Endothelial cell of umbilical vein (primary cell): Measurements from ENCODE around the gene SDSL. TPM values are rescaled to one million over a fixed set of nuclear protein-coding genes. Genes with fewer than 3 reads are reported as not detected.

Source experiments
- BruUV-seq: library from RNA; stranded (reverse); fragments of 400-500 nt; replicated peaks from 2 replicates; lab custom pipeline; 2021; lab: Mats Ljungman, UMichigan
- CTCF ChIA-PET: fragments of 300-600, 350-600 bp; sonication (Branson Sonifier 250); formaldehyde crosslinking; loops from one replicate; lab custom pipeline; 2021; ENCODE audit warnings: antibody characterized with exemption, inconsistent platforms; lab: Charles Lee
- POLR2A ChIA-PET: fragments of 300-600, 350-600 bp; sonication (Branson Sonifier 250); formaldehyde crosslinking; loops from one replicate; lab custom pipeline; 2021; ENCODE audit warnings: antibody characterized with exemption, inconsistent platforms; lab: Charles Lee
- DNase-seq: peaks from one replicate; pipeline ENCODE4 v3.0.0-alpha.2; 2011; ENCODE audit warnings: low read depth, low spot score
- FAIRE-seq: peaks from 2 replicates; lab custom pipeline; 2011; peaks lifted over from hg19 to GRCh38; lab: Jason Lieb, UNC
- H2AFZ ChIP-seq: 2 replicates; pipeline ENCODE4 v1.6.0; 2012; ENCODE audit warnings: low read depth, low read length, control low read depth, inconsistent platforms
- H3K27ac ChIP-seq: 2 replicates; pipeline ENCODE4 v1.5.1; 2011; ENCODE audit warnings: low read depth, mild to moderate bottlenecking, control low read depth, low read length, moderate library complexity; ENCODE audit not compliant: insufficient read depth
- H3K27me3 ChIP-seq, 2 experiments: 2 replicates each; pipeline versions ENCODE4 v1.6.0 to v1.6.1; 2011; ENCODE audit warnings: low read length in 2 of 2, mixed read lengths in 1 of 2; ENCODE audit not compliant: control insufficient read depth in 2 of 2, insufficient read depth in 2 of 2
- H3K36me3 ChIP-seq, 2 experiments: 2 replicates in 1 of 2; 3 replicates in 1 of 2; pipeline ENCODE4 v1.5.1; 2011; ENCODE audit warnings: low read length in 2 of 2, mild to moderate bottlenecking in 1 of 2, moderate library complexity in 1 of 2; ENCODE audit not compliant: control insufficient read depth in 2 of 2, insufficient read depth in 2 of 2; ENCODE audit errors: extremely low read depth in 1 of 2
- H3K4me1 ChIP-seq: 3 replicates; pipeline ENCODE4 v1.5.1; 2011; ENCODE audit warnings: mild to moderate bottlenecking, low read length; ENCODE audit not compliant: control insufficient read depth, insufficient read depth; ENCODE audit errors: extremely low read depth
- H3K4me2 ChIP-seq: 2 replicates; pipeline ENCODE4 v1.6.1; 2011; ENCODE audit warnings: low read length, control low read depth, mixed read lengths; ENCODE audit not compliant: insufficient read depth
- H3K4me3 ChIP-seq, 3 experiments: fragments of 200-600 bp in 1 of 3; sonication (generic), shearing (Covaris generic) in 1 of 3; replicated peaks in 1 of 3; 2 replicates each; pipeline ENCODE4 v1.5.1; 2011 to 2016; ENCODE audit warnings: control low read depth in 3 of 3, low read length in 3 of 3, mild to moderate bottlenecking in 2 of 3, inconsistent platforms in 1 of 3, low read depth in 1 of 3, moderate library complexity in 1 of 3; ENCODE audit not compliant: insufficient read depth in 1 of 3
- H3K79me2 ChIP-seq: 2 replicates; pipeline ENCODE4 v1.6.0; 2012; ENCODE audit warnings: low read length, inconsistent platforms; ENCODE audit not compliant: control insufficient read depth, insufficient read depth
- H3K9ac ChIP-seq: replicated peaks from 2 replicates; pipeline ENCODE3; 2011; ENCODE audit warnings: low read length, control low read depth; ENCODE audit not compliant: insufficient read depth; ENCODE audit errors: extremely low read depth
- H3K9me1 ChIP-seq: replicated peaks from 3 replicates; pipeline ENCODE4 v1.6.0; 2011; ENCODE audit warnings: mild to moderate bottlenecking, low read length; ENCODE audit not compliant: control insufficient read depth, insufficient read depth; ENCODE audit errors: extremely low read depth
- H3K9me3 ChIP-seq: replicated peaks from 2 replicates; pipeline ENCODE4 v1.5.1; 2012; ENCODE audit warnings: low read length, inconsistent platforms; ENCODE audit not compliant: control insufficient read depth, insufficient read depth
- H4K20me1 ChIP-seq: replicated peaks from 2 replicates; pipeline ENCODE3; 2011; ENCODE audit warnings: mild to moderate bottlenecking, low read length; ENCODE audit not compliant: control insufficient read depth, insufficient read depth; ENCODE audit errors: extremely low read depth
- EZH2 ChIP-seq: IDR thresholded peaks from 2 replicates; pipeline ENCODE4 v1.6.1; 2012; ENCODE audit warnings: borderline replicate concordance, low read depth, mild to moderate bottlenecking, moderate library complexity, low read length, inconsistent platforms; ENCODE audit not compliant: severe bottlenecking
- FOS ChIP-seq: IDR thresholded peaks from 2 replicates; pipeline ENCODE4 v1.6.1; 2011; ENCODE audit warnings: mild to moderate bottlenecking, low read length, moderate library complexity, borderline replicate concordance; ENCODE audit not compliant: insufficient read depth
- GATA2 ChIP-seq: IDR thresholded peaks from 2 replicates; pipeline ENCODE4 v1.7.0; 2011; ENCODE audit warnings: low read depth, mild to moderate bottlenecking, moderate library complexity, mixed read lengths, low read length; ENCODE audit not compliant: insufficient read length, insufficient read depth
- JUN ChIP-seq: IDR thresholded peaks from 2 replicates; pipeline ENCODE4 v1.6.1; 2011; ENCODE audit warnings: borderline replicate concordance, low read depth; ENCODE audit not compliant: insufficient read length, insufficient read depth
- MYC ChIP-seq: IDR thresholded peaks from one replicate; pipeline ENCODE4 v1.6.1; 2011; ENCODE audit warnings: mild to moderate bottlenecking, low read depth, low read length
- POLR2A ChIP-seq: IDR thresholded peaks from 2 replicates; pipeline ENCODE4 v1.6.1; 2012; ENCODE audit warnings: low read depth, mild to moderate bottlenecking, control low read depth, low read length
- POLR2AphosphoS5 ChIP-seq: IDR thresholded peaks from 2 replicates; pipeline ENCODE4 v1.6.1; 2012; ENCODE audit warnings: low read depth, mild to moderate bottlenecking, control low read depth, low read length, moderate library complexity; ENCODE audit not compliant: insufficient read depth
- dilution Hi-C: fragments of 300-500 bp; cut with MboI; formaldehyde crosslinking; loops from one replicate; pipeline ENCODE4 v1.15.0; 2019; ENCODE audit warnings: low sequenced_read_pairs; ENCODE audit not compliant: extremely low pct_ligation_motif_present
- intact Hi-C: fragments of 100-400 bp; cut with micrococcal nuclease; formaldehyde crosslinking; loops from one replicate; pipeline ENCODE4 v1.10.0; 2022
- polyA plus RNA-seq, 4 experiments: library from polyadenylated mRNA; depleted of rRNA in 3 of 4; stranded (reverse) in 3 of 4; unstranded in 1 of 4; fragments of >200 nt; gene quantifications; 2 replicates each; pipeline versions ENCODE4 v1.2.1 to v1.2.3, GENCODE V29; 2011 to 2012; ENCODE audit warnings: missing spikeins in 1 of 4
- total RNA-seq: library from RNA; stranded (reverse); gene quantifications from 2 replicates; pipeline ENCODE4 v1.2.3, GENCODE V29; 2021
- TF ChIP-seq, protein P1 (sequence below), 2 donors: IDR thresholded peaks; 1 replicate in 1 of 2; 2 replicates in 1 of 2; pipeline ENCODE4 v1.5.1; 2011; ENCODE audit warnings: low read length in 2 of 2, mild to moderate bottlenecking in 2 of 2, moderate library complexity in 2 of 2, control low read depth in 1 of 2, inconsistent platforms in 1 of 2, low read depth in 1 of 2; ENCODE audit not compliant: insufficient read depth in 1 of 2; ENCODE audit errors: extremely low read depth in 1 of 2

SDSL gene
- total and polyA plus RNA-seq, 2 donors (not counting 3 experiments of a cell fraction or from before 2014, with no cell fraction given) = 5.7 to 16.9 TPM

GRCh38 chr12:113479590-113480335, 57.6 kb downstream of the SDSL start:
- CTCF ChIA-PET = interaction anchor here (0.8 to 1.7 kb wide), 3 partner anchors 17 to 54 kb away, joined by 4 to 9 read pairs (median 5); no protein-coding TSS in a partner anchor
- Histone ChIP-seq H3K9me3 (no peaks in the 10 kb centered on the region), H3K79me2 (no peaks in the 10 kb centered on the region), H3K36me3 (no peaks in the 10 kb centered on the region), H3K4me2 (no peak overlapping the region), H3K4me3 (no peak overlapping the region), H3K9ac (no peak overlapping the region), H4K20me1 (no peaks in the 10 kb centered on the region), H3K9me1 (no peaks in the 10 kb centered on the region), H2AFZ (no peak overlapping the region), H3K4me1 (no peaks in the 10 kb centered on the region), H3K27me3 (peaks cover 46 to 50% of the 10 kb centered on the region in 2 experiments), H3K27ac (no peak overlapping the region)
- dilution Hi-C loops = no loop called here
- FAIRE-seq = peak; percentile 43
- POLR2A ChIA-PET = no interaction called here
- peak; percentile 28 for DNase-seq
- TF ChIP-seq POLR2A (no peak), POLR2AphosphoS5 (no peak), EZH2 (peak; percentile 92), MYC (no peak), JUN (no peak), GATA2 (no peak), FOS (no peak)
- TF ChIP-seq, protein P1, sequence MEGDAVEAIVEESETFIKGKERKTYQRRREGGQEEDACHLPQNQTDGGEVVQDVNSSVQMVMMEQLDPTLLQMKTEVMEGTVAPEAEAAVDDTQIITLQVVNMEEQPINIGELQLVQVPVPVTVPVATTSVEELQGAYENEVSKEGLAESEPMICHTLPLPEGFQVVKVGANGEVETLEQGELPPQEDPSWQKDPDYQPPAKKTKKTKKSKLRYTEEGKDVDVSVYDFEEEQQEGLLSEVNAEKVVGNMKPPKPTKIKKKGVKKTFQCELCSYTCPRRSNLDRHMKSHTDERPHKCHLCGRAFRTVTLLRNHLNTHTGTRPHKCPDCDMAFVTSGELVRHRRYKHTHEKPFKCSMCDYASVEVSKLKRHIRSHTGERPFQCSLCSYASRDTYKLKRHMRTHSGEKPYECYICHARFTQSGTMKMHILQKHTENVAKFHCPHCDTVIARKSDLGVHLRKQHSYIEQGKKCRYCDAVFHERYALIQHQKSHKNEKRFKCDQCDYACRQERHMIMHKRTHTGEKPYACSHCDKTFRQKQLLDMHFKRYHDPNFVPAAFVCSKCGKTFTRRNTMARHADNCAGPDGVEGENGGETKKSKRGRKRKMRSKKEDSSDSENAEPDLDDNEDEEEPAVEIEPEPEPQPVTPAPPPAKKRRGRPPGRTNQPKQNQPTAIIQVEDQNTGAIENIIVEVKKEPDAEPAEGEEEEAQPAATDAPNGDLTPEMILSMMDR (IDR thresholded peaks at IDR 0.05; ENCODE audit: extremely low read depth in 1 of 2, insufficient read depth in 1 of 2, low read depth in 1 of 2, low read length in 2 of 2) = no peak
- no TSS peak for BruUV-seq
- intact Hi-C loops = no loop called here
